Measurements from ENCODE around the gene MRTFB.

- TF ChIP-seq CTCF (conservative IDR thresholded peaks at IDR 0.05; ENCODE audit: low read depth in 2 of 2): no peak
- no peak for TF ChIP-seq REST (IDR thresholded peaks at IDR 0.05; ENCODE audit: unreplicated experiment)
These were observed 15.4 kb downstream of the MRTFB start for GRCh38 chr16:14086477-14086876.
